ENCODE results near the gene SLC35F1. TPM values are rescaled to one million over a fixed set of nuclear protein-coding genes. Genes with fewer than 3 reads are reported as not detected.

SLC35F1 gene
- polyA plus RNA-seq, 1 donor (not counting 4 experiments of a cell fraction or from before 2014, with no cell fraction given): not detected

DNA sequence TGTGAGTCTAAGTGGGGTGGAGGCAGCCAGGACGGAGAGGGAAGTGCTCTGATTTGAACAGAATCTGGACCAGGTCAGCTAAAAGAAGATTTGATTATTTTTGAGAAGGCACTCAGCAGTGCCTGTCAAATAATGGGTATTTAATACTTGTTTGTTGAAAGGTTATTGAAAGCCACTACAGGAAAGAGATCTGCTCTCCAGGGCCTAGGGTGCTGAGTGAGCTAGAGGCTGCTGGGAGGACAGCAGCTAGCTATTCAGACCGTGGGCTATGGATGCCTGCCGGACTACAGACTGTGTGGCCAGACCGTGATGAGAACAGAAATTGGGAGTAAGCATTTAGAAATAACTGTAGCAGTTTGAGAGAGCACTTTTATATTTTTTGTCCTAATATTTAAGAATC is 8.8 kb downstream of the SLC35F1 start:
- Histone ChIP-seq H3K36me3 (ENCODE audit: control insufficient read depth in 2 of 2, extremely low read depth in 1 of 2, insufficient read depth in 2 of 2, low read length in 2 of 2) (no peaks in the 10 kb centered on the region), H4K20me1 (ENCODE audit: control insufficient read depth, extremely low read depth, insufficient read depth, low read length) (no peaks in the 10 kb centered on the region), H3K4me1 (ENCODE audit: control insufficient read depth, extremely low read depth, insufficient read depth, low read length) (no peaks in the 10 kb centered on the region), H3K4me3 (ENCODE audit: control insufficient read depth in 2 of 3, extremely low read depth in 1 of 3, insufficient read depth in 2 of 3, low read depth in 1 of 3, low read length in 3 of 3) (no peak overlapping the region), H3K79me2 (ENCODE audit: control insufficient read depth, insufficient read depth, low read length) (no peaks in the 10 kb centered on the region), H3K27ac (ENCODE audit: control insufficient read depth, insufficient read depth, low read length) (no peak overlapping the region), H3K9ac (ENCODE audit: control insufficient read depth, extremely low read depth, insufficient read depth, low read length) (no peak overlapping the region), H2AFZ (ENCODE audit: control insufficient read depth, low read length) (no peak overlapping the region), H3K9me3 (ENCODE audit: control insufficient read depth, low read depth, low read length) (no peaks in the 10 kb centered on the region), H3K9me1 (ENCODE audit: control insufficient read depth, extremely low read depth, insufficient read depth, low read length) (no peaks in the 10 kb centered on the region), H3K4me2 (ENCODE audit: control insufficient read depth, extremely low read depth, insufficient read depth, low read depth, low read length) (no peak overlapping the region), H3K27me3 (ENCODE audit: control insufficient read depth, extremely low read depth, insufficient read depth, low read length) (peaks cover 11% of the 10 kb centered on the region)
- TF ChIP-seq, protein P1, sequence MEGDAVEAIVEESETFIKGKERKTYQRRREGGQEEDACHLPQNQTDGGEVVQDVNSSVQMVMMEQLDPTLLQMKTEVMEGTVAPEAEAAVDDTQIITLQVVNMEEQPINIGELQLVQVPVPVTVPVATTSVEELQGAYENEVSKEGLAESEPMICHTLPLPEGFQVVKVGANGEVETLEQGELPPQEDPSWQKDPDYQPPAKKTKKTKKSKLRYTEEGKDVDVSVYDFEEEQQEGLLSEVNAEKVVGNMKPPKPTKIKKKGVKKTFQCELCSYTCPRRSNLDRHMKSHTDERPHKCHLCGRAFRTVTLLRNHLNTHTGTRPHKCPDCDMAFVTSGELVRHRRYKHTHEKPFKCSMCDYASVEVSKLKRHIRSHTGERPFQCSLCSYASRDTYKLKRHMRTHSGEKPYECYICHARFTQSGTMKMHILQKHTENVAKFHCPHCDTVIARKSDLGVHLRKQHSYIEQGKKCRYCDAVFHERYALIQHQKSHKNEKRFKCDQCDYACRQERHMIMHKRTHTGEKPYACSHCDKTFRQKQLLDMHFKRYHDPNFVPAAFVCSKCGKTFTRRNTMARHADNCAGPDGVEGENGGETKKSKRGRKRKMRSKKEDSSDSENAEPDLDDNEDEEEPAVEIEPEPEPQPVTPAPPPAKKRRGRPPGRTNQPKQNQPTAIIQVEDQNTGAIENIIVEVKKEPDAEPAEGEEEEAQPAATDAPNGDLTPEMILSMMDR (optimal IDR thresholded peaks at IDR 0.05 in 1 of 3, IDR thresholded peaks at IDR 0.05 in 1 of 3, conservative IDR thresholded peaks at IDR 0.05 in 1 of 3; ENCODE audit: extremely low read depth in 1 of 3, insufficient read depth in 2 of 3, low read length in 3 of 3): no peak
- TF ChIP-seq EZH2 (IDR thresholded peaks at IDR 0.05; ENCODE audit: low read length): no peak
- dilution Hi-C loops (cut with MboI; ENCODE audit: extremely low pct_ligation_motif_present, low sequenced_read_pairs): no loop called here
- no peak for FAIRE-seq
- DNase-seq (ENCODE audit: low read depth, low spot score): no peak

DNA sequence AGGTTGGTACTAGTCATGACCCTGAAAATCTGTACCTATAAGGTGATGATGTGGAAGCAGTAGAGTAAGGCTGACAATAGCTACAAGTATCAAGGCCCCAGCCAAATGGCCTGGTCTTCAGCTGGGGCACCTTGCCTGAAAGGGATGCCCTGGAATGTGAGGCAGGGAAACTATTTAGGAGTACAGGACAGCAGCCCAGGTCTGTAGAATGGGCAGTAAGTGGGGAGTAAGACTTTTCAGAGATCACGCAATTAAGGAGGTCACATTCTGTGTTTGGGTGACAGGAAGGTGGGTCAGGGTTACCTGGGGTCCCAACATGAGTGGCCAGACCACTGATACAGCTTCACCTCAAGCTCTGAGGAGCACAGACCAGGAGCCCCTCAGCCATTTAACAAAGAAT is 9.4 kb downstream of the SLC35F1 start:
- no peaks in the 10 kb centered on the region for H3K9me1 ChIP-seq (ENCODE audit: control insufficient read depth, extremely low read depth, insufficient read depth, low read length)
- H3K4me3 ChIP-seq (ENCODE audit: control insufficient read depth in 2 of 3, extremely low read depth in 1 of 3, insufficient read depth in 2 of 3, low read depth in 1 of 3, low read length in 3 of 3): no peak overlapping the region
- no peak overlapping the region for H3K27ac ChIP-seq (ENCODE audit: control insufficient read depth, insufficient read depth, low read length)
- H4K20me1 ChIP-seq (ENCODE audit: control insufficient read depth, extremely low read depth, insufficient read depth, low read length): no peaks in the 10 kb centered on the region
- no peaks in the 10 kb centered on the region for H3K36me3 ChIP-seq (ENCODE audit: control insufficient read depth in 2 of 2, extremely low read depth in 1 of 2, insufficient read depth in 2 of 2, low read length in 2 of 2)
- dilution Hi-C loops (cut with MboI; ENCODE audit: extremely low pct_ligation_motif_present, low sequenced_read_pairs): no loop called here
- DNase-seq (ENCODE audit: low read depth, low spot score): no peak
- H3K4me1 ChIP-seq (ENCODE audit: control insufficient read depth, extremely low read depth, insufficient read depth, low read length): no peaks in the 10 kb centered on the region
- H3K9ac ChIP-seq (ENCODE audit: control insufficient read depth, extremely low read depth, insufficient read depth, low read length): no peak overlapping the region
- no peaks in the 10 kb centered on the region for H3K79me2 ChIP-seq (ENCODE audit: control insufficient read depth, insufficient read depth, low read length)
- TF ChIP-seq, protein P1 (optimal IDR thresholded peaks at IDR 0.05 in 1 of 3, IDR thresholded peaks at IDR 0.05 in 1 of 3, conservative IDR thresholded peaks at IDR 0.05 in 1 of 3; ENCODE audit: extremely low read depth in 1 of 3, insufficient read depth in 2 of 3, low read length in 3 of 3): no peak
- no peak for TF ChIP-seq EZH2 (IDR thresholded peaks at IDR 0.05; ENCODE audit: low read length)
- H3K27me3 ChIP-seq (ENCODE audit: control insufficient read depth, extremely low read depth, insufficient read depth, low read length): peaks cover 11% of the 10 kb centered on the region
- H3K4me2 ChIP-seq (ENCODE audit: control insufficient read depth, extremely low read depth, insufficient read depth, low read depth, low read length): no peak overlapping the region
- H3K9me3 ChIP-seq (ENCODE audit: control insufficient read depth, low read depth, low read length): no peaks in the 10 kb centered on the region
- FAIRE-seq: no peak
- H2AFZ ChIP-seq (ENCODE audit: control insufficient read depth, low read length): no peak overlapping the region
